K562 (cell line): Measurements from ENCODE around the gene RERE. TPM values are rescaled to one million over a fixed set of nuclear protein-coding genes. Genes with fewer than 3 reads are reported as not detected.

ENCODE experiments used
- ATAC-seq: fragments of 200-7000 bp; cut with Tn5 transposase; 3 replicates; pipeline ENCODE4 v1.9.1; 2020; ENCODE audit warnings: moderate library complexity
- BruUV-seq: library from RNA; stranded (reverse); fragments of 400-500 nt; replicated peaks from 2 replicates; lab custom pipeline; 2021; lab: Mats Ljungman, UMichigan
- CTCF ChIA-PET: fragments of 300-600 bp; formaldehyde crosslinking; extraction: SDS; loops from one replicate; lab custom pipeline; 2021; ENCODE audit warnings: low intra/inter-chr PET ratio; lab: Yijun Ruan, JAX
- POLR2A ChIA-PET: fragments of 300-600, 350-650 bp; sonication (Branson Sonifier 250); formaldehyde crosslinking; extraction: SDS; loops from one replicate; lab custom pipeline; 2021; ENCODE audit warnings: antibody characterized with exemption, inconsistent platforms; lab: Yijun Ruan, JAX
- DNase-seq, 4 experiments: peaks; one replicate each; pipeline versions ENCODE4 v3.0.0 to v3.0.0-alpha.2; 2011 to 2018; ENCODE audit warnings: low spot score in 3 of 4, mixed read lengths in 3 of 4; ENCODE audit errors: extremely low read depth in 1 of 4
- FAIRE-seq: peaks from 2 replicates; lab custom pipeline; 2011; peaks lifted over from hg19 to GRCh38; lab: Jason Lieb, UNC
- H2AFZ ChIP-seq: 2 replicates; pipeline ENCODE4 v1.6.0; 2011; ENCODE audit warnings: low read depth, low read length, control low read depth, inconsistent platforms
- H3K27ac ChIP-seq: fragments of 200-600 bp; 3 replicates; pipeline ENCODE4 v1.8.0; 2011; ENCODE audit warnings: low read depth, mild to moderate bottlenecking, control low read depth, inconsistent platforms, low read length, moderate library complexity, mixed read lengths; ENCODE audit errors: extremely low read depth
- H3K27me3 ChIP-seq, 2 experiments: fragments of 300-600 bp in 1 of 2; 2 replicates in 1 of 2; 3 replicates in 1 of 2; pipeline versions ENCODE4 v1.6.0 to v1.8.0; 2011; ENCODE audit warnings: inconsistent platforms in 2 of 2, low read length in 2 of 2, mild to moderate bottlenecking in 1 of 2, mixed read lengths in 1 of 2, moderate library complexity in 1 of 2; ENCODE audit not compliant: control insufficient read depth in 2 of 2, insufficient read depth in 2 of 2
- H3K36me3 ChIP-seq: fragments of 300-600 bp; 3 replicates; pipeline ENCODE4 v1.8.0; 2011; ENCODE audit warnings: mild to moderate bottlenecking, low read length, inconsistent platforms; ENCODE audit not compliant: control insufficient read depth, insufficient read depth
- H3K4me1 ChIP-seq, 2 experiments: fragments of 200-600 bp in 1 of 2; replicated peaks in 1 of 2; 2 replicates in 1 of 2; 3 replicates in 1 of 2; pipeline versions ENCODE4 v1.5.1 to v1.8.0; 2011; ENCODE audit warnings: inconsistent platforms in 2 of 2, low read length in 2 of 2, mild to moderate bottlenecking in 1 of 2, mixed read lengths in 1 of 2, moderate library complexity in 1 of 2; ENCODE audit not compliant: control insufficient read depth in 2 of 2, insufficient read depth in 2 of 2
- H3K4me2 ChIP-seq: 2 replicates; pipeline ENCODE4 v1.6.1; 2011; ENCODE audit warnings: low read length, control low read depth, inconsistent platforms, mixed read lengths; ENCODE audit not compliant: insufficient read depth
- H3K4me3 ChIP-seq: fragments of 200-600 bp; sonication (generic), shearing (Covaris generic); 2 replicates; pipeline ENCODE4 v1.5.1; 2016; ENCODE audit warnings: control low read depth, inconsistent platforms
- H3K79me2 ChIP-seq: fragments of 200-600 bp; 3 replicates; pipeline ENCODE4 v1.8.0; 2011; ENCODE audit warnings: low read length, inconsistent platforms; ENCODE audit not compliant: control insufficient read depth, insufficient read depth
- H3K9ac ChIP-seq, 2 experiments: 2 replicates each; pipeline versions ENCODE4 v1.6.0 to v1.6.1; 2011; ENCODE audit warnings: low read depth in 2 of 2, low read length in 2 of 2, control low read depth in 1 of 2, inconsistent platforms in 1 of 2, mild to moderate bottlenecking in 1 of 2, mixed read lengths in 1 of 2; ENCODE audit not compliant: insufficient read depth in 1 of 2
- H3K9me1 ChIP-seq: one replicate; pipeline ENCODE4 v1.6.0; 2011; ENCODE audit warnings: inconsistent platforms, mild to moderate bottlenecking, low read length, moderate library complexity; ENCODE audit not compliant: control insufficient read depth, insufficient read depth
- H3K9me3 ChIP-seq: replicated peaks from 2 replicates; pipeline ENCODE4 v1.5.1; 2011; ENCODE audit warnings: low read depth, low read length, inconsistent platforms; ENCODE audit not compliant: control insufficient read depth, insufficient read depth
- H4K20me1 ChIP-seq: replicated peaks from 2 replicates; pipeline ENCODE4 v1.6.1; 2011; ENCODE audit warnings: low read length, inconsistent platforms, mixed read lengths; ENCODE audit not compliant: control insufficient read depth, insufficient read depth
- BACH1 ChIP-seq: fragments of 200-800 bp; sonication (Bioruptor generic); IDR thresholded peaks from 2 replicates; pipeline ENCODE4 v1.6.1; 2016; ENCODE audit warnings: missing genetic modification characterization, missing compliant biosample characterization
- ETV1 ChIP-seq: fragments of 450-650 bp; conservative IDR thresholded peaks from 2 replicates; pipeline ENCODE4 v1.6.1; 2016; ENCODE audit warnings: missing genetic modification characterization, control low read depth, low read depth, missing compliant biosample characterization
- FOXA3 ChIP-seq, 2 experiments: fragments of 450-650 bp in 1 of 2; sonication (generic) in 1 of 2; formaldehyde crosslinking; IDR thresholded peaks in 1 of 2; conservative IDR thresholded peaks in 1 of 2; 2 replicates each; pipeline versions ENCODE4 v1.4.0 to v1.8.0; 2020 to 2022; ENCODE audit warnings: mild to moderate bottlenecking in 2 of 2, missing genetic modification reagents in 1 of 2
- FOXM1 ChIP-seq, 2 experiments: fragments of 450-650 bp in 1 of 2; sonication (generic) in 1 of 2; formaldehyde crosslinking in 1 of 2; IDR thresholded peaks; 2 replicates each; pipeline versions ENCODE4 v1.6.1 to v1.9.0; 2017 to 2022; ENCODE audit warnings: low read depth in 2 of 2, mild to moderate bottlenecking in 2 of 2, missing genetic modification reagents in 1 of 2, moderate library complexity in 1 of 2
- KDM4B ChIP-seq, 2 experiments: fragments of 450-650 bp in 1 of 2; sonication (generic) in 1 of 2; IDR thresholded peaks; 2 replicates each; pipeline ENCODE4 v1.6.1; 2016 to 2017; ENCODE audit warnings: borderline replicate concordance in 2 of 2, antibody characterized with exemption in 1 of 2, low read depth in 1 of 2, mild to moderate bottlenecking in 1 of 2
- KHSRP ChIP-seq: fragments of 450-650 bp; IDR thresholded peaks from 2 replicates; pipeline ENCODE4 v1.6.1; 2017
- MCM3 ChIP-seq: fragments of 450-650 bp; IDR thresholded peaks from 2 replicates; pipeline ENCODE4 v1.6.1; 2016
- PYGO2 ChIP-seq: fragments of 450-650 bp; IDR thresholded peaks from 2 replicates; pipeline ENCODE4 v1.6.1; 2016; ENCODE audit warnings: mild to moderate bottlenecking, missing genetic modification characterization, moderate library complexity, missing compliant biosample characterization
- SIN3B ChIP-seq: fragments of 450-650 bp; IDR thresholded peaks from 2 replicates; pipeline ENCODE4 v1.6.1; 2017; ENCODE audit warnings: low read depth, mild to moderate bottlenecking, moderate library complexity
- SMAD2 ChIP-seq: fragments of 150-350 bp; IDR thresholded peaks from 2 replicates; pipeline ENCODE4 v1.6.1; 2014; ENCODE audit warnings: low read depth, mild to moderate bottlenecking, low read length
- ZC3H11A ChIP-seq: IDR thresholded peaks from 2 replicates; pipeline ENCODE4 v1.6.1; 2012; ENCODE audit warnings: low read depth, low read length, improper control_type of control experiment
- ZNF197 ChIP-seq: fragments of 200-800 bp; sonication (Bioruptor generic); IDR thresholded peaks from 2 replicates; pipeline ENCODE4 v1.6.1; 2016; ENCODE audit warnings: low read depth, missing genetic modification characterization, missing compliant biosample characterization
- ZNF212 ChIP-seq: fragments of 450-650 bp; formaldehyde crosslinking; IDR thresholded peaks from 2 replicates; pipeline ENCODE4 v1.4.0; 2020; ENCODE audit warnings: mild to moderate bottlenecking
- WGBS: fragments of 100-300 bp; shearing (Covaris generic); methylation state at CpG from one replicate; pipeline ENCODE4 v1.1.6; 2016; ENCODE audit warnings: low coverage, mixed read lengths; ENCODE audit not compliant: insufficient coverage; ENCODE audit errors: missing lambda C conversion rate; 5-methylcytosine and 5-hydroxymethylcytosine counted together
- in situ Hi-C: fragments of 300-500 bp; cut with MboI; formaldehyde crosslinking; loops from 4 replicates; pipeline ENCODE4 v1.15.0; 2018; ENCODE audit warnings: inconsistent platforms, mixed read lengths
- intact Hi-C: fragments of 100-400 bp; cut with micrococcal nuclease; formaldehyde crosslinking; loops from 2 replicates; pipeline ENCODE4 v1.14.2; 2022
- polyA plus RNA-seq, 8 experiments: library from polyadenylated mRNA; depleted of rRNA in 4 of 8; stranded (reverse) in 5 of 8; unstranded in 3 of 8; fragments of >200 nt; fragmentation: Nextera tagmentation in 2 of 8; fragmentation: Illumina TruSeq in 1 of 8; extraction: Ambion mirVana in 2 of 8; extraction: Trizol in 1 of 8; gene quantifications; 2 replicates each; pipeline versions ENCODE4 v1.2.1 to v1.2.3, GENCODE V29; 2011 to 2014; ENCODE audit warnings: inconsistent platforms in 1 of 8, missing spikeins in 1 of 8
- total RNA-seq, 7 experiments: library from RNA; depleted of rRNA in 6 of 7; stranded (reverse); fragments of >200 nt in 6 of 7; fragmentation: Illumina TruSeq in 2 of 7; extraction: Trizol in 2 of 7; gene quantifications; 2 replicates each; pipeline versions ENCODE4 v1.2.1 to v1.2.3, GENCODE V29; 2011 to 2021; ENCODE audit warnings: low replicate concordance in 1 of 7
- TF ChIP-seq, protein P1 (sequence below): fragments of 450-650 bp; formaldehyde crosslinking; IDR thresholded peaks from 2 replicates; pipeline ENCODE4 v1.4.0; 2020; ENCODE audit warnings: mild to moderate bottlenecking, moderate library complexity
- TF ChIP-seq, protein P2 (sequence below): fragments of 450-650 bp; formaldehyde crosslinking; IDR thresholded peaks from 2 replicates; pipeline ENCODE4 v1.4.0; 2020; ENCODE audit warnings: mild to moderate bottlenecking, moderate library complexity
- TF ChIP-seq, protein P3 (sequence below), 3 experiments: IDR thresholded peaks in 2 of 3; conservative IDR thresholded peaks in 1 of 3; 2 replicates each; pipeline ENCODE4 v1.5.1; 2011 to 2012; ENCODE audit warnings: low read length in 3 of 3, mild to moderate bottlenecking in 3 of 3, control low read depth in 2 of 3, improper control_type of control experiment in 1 of 3, inconsistent platforms in 1 of 3, low read depth in 1 of 3, mixed read lengths in 1 of 3, moderate library complexity in 1 of 3; ENCODE audit not compliant: insufficient read depth in 2 of 3

RERE gene
- total and polyA plus RNA-seq, 9 of the 15 experiments (the other 6 are each of a cell fraction or from before 2014, with no cell fraction given): 3.0 to 51.5 (median 13.4) TPM

DNA sequence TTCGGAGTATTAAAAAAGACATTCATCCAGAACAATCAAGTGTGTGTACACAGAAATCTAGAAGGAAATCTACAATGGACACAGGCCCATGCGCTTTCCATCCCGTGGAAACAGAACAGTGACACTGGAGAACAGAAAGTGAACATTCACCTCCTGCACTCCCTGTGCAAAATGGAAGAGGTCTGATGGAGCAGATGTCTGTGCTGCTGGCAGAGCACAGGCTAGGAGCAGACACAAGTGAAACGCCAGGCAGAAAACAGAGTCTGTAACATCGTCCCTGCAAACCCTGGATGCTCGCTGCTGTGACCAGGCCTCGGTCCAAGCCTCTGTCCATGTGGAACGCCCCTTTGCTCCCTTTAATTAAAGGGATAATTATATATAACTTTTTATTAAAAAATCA, 463.4 kb downstream of the RERE start:
- BruUV-seq: no TSS peak
- Histone ChIP-seq H4K20me1 (peaks cover 18% of the 10 kb centered on the region; the same call in 1 of the 2 replicates), H3K4me2 (no peak overlapping the region), H3K36me3 (peaks cover 51% of the 10 kb centered on the region), H2AFZ (no peak overlapping the region), H3K27ac (no peak overlapping the region), H3K9me3 (no peaks in the 10 kb centered on the region), H3K4me3 (no peak overlapping the region), H3K9ac (no peak overlapping the region), H3K79me2 (no peaks in the 10 kb centered on the region), H3K9me1 (peaks cover 3% of the 10 kb centered on the region), H3K4me1 (peaks cover 0 to 16% of the 10 kb centered on the region in 2 experiments; a peak in 1 of 5 replicates), H3K27me3 (no peaks in the 10 kb centered on the region; a peak in 1 of 5 replicates)
- ATAC-seq (no peak), DNase-seq (no peak), FAIRE-seq (no peak)
- in situ Hi-C loops: no loop called here
- intact Hi-C loops: no loop called here
- no peak for TF ChIP-seq PYGO2
- TF ChIP-seq SMAD2: no peak
- TF ChIP-seq KHSRP: no peak
- no peak for TF ChIP-seq FOXM1 (IDR thresholded peaks at IDR 0.05; ENCODE audit: low read depth)
- no peak for TF ChIP-seq FOXM1 (CRISPR knock-in tag; IDR thresholded peaks at IDR 0.05; ENCODE audit: low read depth)
- TF ChIP-seq MCM3: no peak
- no peak for TF ChIP-seq FOXA3 (CRISPR knock-in tag; conservative IDR thresholded peaks at IDR 0.05 in 1 of 2, IDR thresholded peaks at IDR 0.05 in 1 of 2)
- TF ChIP-seq SIN3B: no peak
- TF ChIP-seq, protein P1, sequence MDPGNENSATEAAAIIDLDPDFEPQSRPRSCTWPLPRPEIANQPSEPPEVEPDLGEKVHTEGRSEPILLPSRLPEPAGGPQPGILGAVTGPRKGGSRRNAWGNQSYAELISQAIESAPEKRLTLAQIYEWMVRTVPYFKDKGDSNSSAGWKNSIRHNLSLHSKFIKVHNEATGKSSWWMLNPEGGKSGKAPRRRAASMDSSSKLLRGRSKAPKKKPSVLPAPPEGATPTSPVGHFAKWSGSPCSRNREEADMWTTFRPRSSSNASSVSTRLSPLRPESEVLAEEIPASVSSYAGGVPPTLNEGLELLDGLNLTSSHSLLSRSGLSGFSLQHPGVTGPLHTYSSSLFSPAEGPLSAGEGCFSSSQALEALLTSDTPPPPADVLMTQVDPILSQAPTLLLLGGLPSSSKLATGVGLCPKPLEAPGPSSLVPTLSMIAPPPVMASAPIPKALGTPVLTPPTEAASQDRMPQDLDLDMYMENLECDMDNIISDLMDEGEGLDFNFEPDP: no peak
- TF ChIP-seq ZNF197 (CRISPR knock-in tag): no peak
- no peak for TF ChIP-seq ZNF212 (CRISPR knock-in tag)
- no peak for TF ChIP-seq KDM4B (IDR thresholded peaks at IDR 0.05; ENCODE audit: borderline replicate concordance in 2 of 2, low read depth in 1 of 2)
- TF ChIP-seq, protein P2, sequence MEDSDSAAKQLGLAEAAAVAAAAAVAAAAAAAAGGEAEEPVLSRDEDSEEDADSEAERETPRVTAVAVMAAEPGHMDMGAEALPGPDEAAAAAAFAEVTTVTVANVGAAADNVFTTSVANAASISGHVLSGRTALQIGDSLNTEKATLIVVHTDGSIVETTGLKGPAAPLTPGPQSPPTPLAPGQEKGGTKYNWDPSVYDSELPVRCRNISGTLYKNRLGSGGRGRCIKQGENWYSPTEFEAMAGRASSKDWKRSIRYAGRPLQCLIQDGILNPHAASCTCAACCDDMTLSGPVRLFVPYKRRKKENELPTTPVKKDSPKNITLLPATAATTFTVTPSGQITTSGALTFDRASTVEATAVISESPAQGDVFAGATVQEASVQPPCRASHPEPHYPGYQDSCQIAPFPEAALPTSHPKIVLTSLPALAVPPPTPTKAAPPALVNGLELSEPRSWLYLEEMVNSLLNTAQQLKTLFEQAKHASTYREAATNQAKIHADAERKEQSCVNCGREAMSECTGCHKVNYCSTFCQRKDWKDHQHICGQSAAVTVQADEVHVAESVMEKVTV: no peak
- TF ChIP-seq ETV1: no peak
- TF ChIP-seq, protein P3, sequence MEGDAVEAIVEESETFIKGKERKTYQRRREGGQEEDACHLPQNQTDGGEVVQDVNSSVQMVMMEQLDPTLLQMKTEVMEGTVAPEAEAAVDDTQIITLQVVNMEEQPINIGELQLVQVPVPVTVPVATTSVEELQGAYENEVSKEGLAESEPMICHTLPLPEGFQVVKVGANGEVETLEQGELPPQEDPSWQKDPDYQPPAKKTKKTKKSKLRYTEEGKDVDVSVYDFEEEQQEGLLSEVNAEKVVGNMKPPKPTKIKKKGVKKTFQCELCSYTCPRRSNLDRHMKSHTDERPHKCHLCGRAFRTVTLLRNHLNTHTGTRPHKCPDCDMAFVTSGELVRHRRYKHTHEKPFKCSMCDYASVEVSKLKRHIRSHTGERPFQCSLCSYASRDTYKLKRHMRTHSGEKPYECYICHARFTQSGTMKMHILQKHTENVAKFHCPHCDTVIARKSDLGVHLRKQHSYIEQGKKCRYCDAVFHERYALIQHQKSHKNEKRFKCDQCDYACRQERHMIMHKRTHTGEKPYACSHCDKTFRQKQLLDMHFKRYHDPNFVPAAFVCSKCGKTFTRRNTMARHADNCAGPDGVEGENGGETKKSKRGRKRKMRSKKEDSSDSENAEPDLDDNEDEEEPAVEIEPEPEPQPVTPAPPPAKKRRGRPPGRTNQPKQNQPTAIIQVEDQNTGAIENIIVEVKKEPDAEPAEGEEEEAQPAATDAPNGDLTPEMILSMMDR (IDR thresholded peaks at IDR 0.05 in 2 of 3, conservative IDR thresholded peaks at IDR 0.05 in 1 of 3; ENCODE audit: insufficient read depth in 2 of 3, low read depth in 1 of 3, low read length in 3 of 3): no peak
- TF ChIP-seq BACH1: no peak
- TF ChIP-seq ZC3H11A: no peak
- ChIA-PET CTCF (no interaction called here), POLR2A (no interaction called here)
- WGBS: 79% methylated on average over 8 of the region's 8 CpGs
